COR-L47 (cell line): ENCODE measurements around the gene NCAPD3.
"Not testable (repeated sequence)": the region's sequence is repeated elsewhere in the genome, so short reads cannot be mapped to it uniquely, and the experiment has no call there.

Experiments
- DNase-seq: peaks from one replicate; lab custom pipeline; 2025; lab: John Stamatoyannopoulos, UW

NCAPD3 gene

DNA sequence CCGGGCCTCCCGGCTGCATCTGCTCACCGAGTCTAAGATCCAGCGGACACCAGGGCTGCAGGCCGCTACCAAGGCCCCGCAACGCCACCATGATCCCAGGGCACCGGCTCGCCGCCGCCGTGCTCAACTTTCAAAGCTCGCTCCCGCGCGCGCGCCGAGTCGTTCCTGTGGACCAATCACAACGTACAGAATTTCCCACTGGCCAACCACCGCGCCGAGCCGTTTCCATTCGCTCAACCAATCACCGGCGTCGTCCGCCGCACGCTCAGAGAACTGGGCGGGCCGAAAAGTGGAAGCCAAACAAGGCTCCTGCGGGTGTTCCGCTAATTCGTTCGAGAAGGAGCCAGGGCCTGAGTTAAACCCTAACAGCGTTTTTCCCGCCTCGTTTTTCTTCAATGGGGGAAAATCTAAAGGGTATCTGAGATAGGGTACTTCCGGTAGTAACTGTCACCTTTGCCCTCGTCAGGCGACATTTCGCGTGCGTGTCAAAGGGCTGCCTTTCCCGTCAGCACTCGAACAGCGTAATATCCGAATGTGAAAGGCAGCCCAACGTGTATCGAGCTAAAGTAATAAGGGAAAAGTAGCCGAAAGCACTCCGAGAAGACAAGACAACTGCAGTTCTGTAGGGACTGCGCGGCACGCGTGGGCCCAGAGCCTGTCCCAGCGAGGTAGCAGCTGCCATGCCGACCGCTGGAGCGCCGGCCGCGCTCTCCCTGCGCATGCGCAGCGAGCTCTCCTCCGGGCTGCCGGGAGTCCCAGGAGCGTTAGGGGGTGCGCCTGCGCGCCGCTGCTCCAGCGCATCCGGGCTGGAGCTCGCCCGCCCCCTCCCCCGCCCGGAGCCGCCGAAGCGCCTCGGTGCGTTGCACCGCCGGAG lies at the start of gene NCAPD3, which contains the start of gene VPS26B:
Gene NCAPD3, minus strand, starts transcription at position 132 of the 874 bp plus-strand sequence. Its CDS starts 41 bp downstream, at position 91.
Gene VPS26B, plus strand, starts transcription at position 836 of the 874 bp plus-strand sequence. CDS start 452 bp downstream, outside the sequence.
- peak; percentile 97 for DNase-seq

DNA sequence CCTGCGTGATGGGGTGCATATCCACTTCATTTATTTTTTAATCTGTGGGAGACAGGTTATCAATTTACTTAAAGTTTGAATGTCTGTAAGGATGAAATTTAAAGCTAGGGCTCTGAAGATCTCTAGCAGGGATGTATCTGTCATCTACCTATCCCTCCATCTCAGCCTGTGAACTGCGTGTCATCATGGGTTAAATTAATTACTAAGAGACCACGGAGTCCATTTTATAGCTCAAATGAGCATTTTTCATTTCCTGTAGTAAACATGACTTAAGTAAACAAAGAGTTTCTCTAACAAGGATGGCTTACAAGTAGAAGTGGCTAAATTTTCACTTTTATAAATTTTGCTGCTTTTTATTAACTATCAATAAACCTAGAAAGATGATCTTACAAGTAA lies 49.5 kb upstream of the NCAPD3 start:
- DNase-seq, result no peak

DNA sequence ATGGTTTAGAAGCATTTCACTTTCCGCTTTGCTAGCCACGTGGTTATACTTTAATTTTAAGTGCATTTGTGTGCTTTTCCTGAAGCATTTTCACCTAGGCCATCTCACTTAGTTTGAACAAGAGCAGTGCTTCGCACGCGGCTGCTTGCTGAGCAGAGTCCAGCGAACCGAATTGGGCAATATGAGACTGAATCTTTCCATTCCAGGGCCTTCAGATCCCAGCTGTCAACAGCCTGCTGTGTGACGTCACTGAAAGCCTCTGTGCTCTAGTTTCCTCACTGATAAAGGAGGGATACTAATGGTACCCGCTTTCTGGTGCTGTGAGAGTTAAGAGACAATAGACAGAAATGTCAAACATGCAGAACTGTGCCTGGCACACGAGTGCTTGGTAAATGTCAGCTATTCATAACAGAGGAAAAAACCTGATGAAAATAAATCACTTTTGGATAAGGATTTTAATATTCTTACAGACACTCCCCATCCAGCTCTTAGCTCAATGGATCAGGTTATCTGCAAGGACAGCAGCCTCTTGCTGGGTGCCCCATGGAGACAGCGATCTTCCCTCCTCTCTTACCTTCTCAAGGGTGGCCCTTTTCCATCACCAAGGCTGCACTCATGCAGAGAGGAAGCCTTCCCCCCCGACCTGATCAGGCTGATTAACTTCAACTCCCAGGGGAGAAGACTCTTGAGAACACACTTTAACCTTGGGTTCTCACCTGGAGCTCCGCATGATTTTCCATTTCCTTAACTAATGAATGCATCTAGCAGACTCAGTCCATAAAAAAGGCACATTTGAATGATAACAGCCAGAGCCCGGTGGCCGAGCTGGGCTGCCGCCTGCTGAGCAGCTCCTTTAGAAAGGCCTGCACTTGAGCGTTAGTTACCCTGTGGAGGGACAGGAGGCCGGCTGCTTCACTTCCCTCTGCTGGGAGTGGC lies 48.9 kb upstream of the NCAPD3 start:
- peak; percentile 50 for DNase-seq

GRCh38 chr11:134271978-134272377 lies 48.2 kb upstream of the NCAPD3 start:
- DNase-seq, result no peak

DNA sequence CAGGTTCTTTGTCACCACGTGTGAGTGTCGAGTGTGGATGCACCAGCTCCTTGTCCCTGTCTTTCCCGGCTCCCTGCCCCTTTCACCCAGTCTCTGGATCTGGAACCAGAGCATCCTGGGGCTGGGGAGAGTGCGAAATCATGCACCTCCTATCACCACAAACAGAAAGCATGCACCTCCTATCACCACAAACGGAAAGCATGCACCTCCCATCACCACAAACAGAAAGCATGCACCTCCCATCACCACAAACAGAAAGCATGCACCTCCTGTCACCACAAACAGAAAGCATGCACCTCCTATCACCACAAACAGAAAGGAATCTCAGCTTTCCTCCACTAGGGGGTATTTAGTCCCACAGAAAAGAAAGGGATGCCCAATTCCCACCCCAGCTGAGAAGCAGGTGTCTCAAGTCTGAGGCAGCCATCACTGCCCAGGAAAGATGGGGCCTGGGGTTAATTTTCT lies 46.5 kb upstream of the NCAPD3 start:
- peak; percentile 61 for DNase-seq

DNA sequence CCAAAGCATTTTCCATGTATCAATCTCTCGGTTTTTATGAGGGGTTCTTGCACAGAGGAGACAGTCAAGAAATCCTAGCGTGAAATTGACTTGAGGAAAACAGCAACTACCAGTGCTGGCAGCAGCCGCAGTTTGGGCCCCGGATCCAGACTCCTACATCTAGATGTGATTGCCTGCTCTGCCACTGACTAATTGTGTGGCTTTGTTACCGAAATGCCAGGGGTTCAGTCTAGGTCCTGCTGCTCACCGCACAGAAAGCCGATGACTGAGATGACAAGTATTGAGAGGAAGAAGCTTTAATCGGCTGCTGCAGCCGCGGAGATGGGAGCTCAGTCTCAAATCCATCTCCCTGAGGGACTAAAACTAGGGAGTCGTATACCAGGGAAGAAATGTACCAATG lies 44.2 kb upstream of the NCAPD3 start:
- DNase-seq, result no peak

DNA sequence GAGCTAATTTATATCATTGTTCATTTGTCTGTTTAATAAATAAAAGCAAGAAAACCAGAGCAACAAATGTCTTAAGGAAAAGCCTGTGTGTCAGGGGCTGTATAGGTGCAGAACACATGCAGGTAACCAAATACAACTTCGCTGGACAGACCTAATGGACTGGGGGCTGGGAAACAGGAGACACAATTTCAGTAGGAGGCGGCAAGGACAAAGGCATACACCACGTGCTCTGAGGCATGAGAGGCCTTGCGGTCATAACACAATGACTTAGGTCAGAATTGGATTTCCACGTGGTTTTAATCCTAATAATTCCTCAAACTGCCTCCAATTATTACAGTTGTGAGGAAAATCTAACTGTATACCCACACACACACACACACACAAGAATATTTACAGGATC lies 43.7 kb upstream of the NCAPD3 start:
- no peak for DNase-seq

- no peak for DNase-seq
Observed at GRCh38 chr11:134266841-134267251, 43.1 kb upstream of the NCAPD3 start.

GRCh38 chr11:134266440-134266839 lies 42.7 kb upstream of the NCAPD3 start:
- no peak for DNase-seq

DNA sequence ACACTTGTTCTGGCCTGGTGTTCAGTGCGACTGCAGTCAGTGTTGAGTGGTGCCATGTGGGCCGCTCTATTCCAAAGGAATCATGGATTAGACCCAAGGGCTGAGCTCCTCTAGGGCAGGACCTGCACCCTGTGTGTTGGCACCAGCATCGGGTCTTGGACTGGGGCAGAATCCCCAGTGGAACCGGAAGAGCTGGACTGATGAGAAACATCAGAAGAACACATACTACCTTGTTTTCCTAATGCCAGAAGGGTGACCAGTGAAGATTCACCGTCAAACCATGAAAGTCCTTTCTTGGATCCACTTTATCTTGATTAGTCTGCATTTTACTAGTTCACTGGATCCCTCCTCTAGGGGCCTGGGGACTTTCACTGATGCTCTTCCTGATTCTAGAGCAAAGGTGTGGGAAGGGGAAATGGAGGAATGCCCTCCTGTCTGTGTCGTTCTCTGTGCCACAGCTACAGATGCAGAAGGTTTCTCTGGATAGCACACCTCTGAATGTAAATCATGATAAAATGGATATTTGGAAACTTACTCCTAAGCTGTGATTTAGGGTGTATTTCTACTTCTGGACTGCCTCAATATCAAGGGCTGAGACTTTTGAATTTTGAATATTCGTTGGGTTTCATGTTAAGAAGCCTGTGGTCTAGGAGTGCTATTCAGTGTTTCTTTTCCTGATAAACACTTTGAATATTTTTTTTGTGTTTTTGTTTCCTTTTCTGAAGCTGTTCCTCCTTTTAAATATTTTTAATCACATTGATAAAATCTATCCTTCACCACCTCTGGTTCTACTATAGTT lies 41.4 kb upstream of the NCAPD3 start:
- DNase-seq, result no peak

GRCh38 chr11:134261626-134262488 lies 38.1 kb upstream of the NCAPD3 start:
- peak; percentile 43 for DNase-seq

DNA sequence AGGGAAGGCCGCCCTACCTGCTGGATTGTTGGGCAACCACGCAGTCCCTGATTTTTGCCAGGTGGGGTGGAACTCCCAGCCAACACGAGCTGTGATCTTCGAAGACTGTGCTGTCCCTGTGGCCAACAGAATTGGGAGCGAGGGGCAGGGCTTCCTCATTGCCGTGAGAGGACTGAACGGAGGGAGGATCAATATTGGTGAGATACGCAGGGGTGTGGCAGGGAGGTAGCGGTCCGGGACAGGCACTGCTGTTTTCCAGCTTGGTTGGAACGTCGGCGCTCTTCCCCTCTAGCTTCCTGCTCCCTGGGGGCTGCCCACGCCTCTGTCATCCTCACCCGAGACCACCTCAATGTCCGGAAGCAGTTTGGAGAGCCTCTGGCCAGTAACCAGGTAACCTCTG lies 37.2 kb upstream of the NCAPD3 start:
- no peak for DNase-seq

DNA sequence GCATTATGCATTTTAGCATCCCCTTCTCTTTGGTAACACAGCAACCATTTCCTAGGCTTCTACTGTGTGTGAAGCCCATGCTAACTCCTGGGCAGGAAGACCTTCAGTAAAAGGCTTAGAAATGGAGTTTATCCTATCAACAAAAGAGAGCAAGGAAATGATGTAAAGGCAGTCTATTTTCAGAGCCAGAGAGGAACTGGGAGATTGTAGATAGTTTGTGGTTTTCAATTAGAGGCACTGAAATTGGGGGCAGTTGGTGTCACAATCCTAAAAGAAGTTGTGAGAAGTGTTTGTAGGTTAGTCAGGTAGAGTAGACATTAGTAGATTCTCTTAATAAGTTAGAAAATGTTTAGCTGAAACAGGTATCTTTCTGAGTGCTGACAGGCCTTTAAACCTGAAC lies 36.7 kb upstream of the NCAPD3 start:
- DNase-seq, result no peak

DNA sequence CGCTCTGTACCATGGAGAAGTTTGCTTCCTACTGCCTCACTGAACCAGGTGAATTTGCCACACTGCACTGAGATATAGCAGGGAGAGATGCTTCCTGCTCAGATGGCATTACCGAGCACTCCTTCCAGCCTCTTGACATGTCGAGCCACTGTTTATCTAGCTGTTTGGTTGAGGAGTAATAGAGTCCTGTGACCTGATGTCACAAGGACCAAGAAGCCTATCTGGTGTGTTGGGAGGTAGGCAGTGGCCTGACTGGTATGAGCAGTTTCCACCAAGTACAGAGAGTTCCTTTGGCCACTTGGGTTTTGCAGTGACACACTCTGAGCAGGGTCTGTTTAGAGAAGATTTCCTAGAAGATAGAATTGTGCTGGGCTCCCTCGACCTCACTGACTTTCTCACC lies 34.8 kb upstream of the NCAPD3 start:
- DNase-seq, result no peak

DNA sequence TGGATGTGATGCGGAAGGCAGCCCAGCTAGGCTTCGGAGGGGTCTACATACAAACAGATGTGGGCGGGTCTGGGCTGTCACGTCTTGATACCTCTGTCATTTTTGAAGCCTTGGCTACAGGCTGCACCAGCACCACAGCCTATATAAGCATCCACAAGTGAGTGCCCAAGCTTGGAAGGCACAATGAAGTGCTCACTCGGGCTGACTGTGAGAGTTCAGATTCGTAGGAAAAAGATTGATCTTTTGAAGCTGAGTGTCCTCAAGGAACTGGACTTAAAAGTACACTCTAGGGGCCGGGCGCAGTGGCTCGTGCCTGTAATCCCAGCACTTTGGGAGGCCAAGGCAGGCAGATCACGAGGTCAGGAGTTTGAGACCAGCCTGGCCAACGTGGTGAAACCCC lies 33.3 kb upstream of the NCAPD3 start:
- DNase-seq, result no peak

DNA sequence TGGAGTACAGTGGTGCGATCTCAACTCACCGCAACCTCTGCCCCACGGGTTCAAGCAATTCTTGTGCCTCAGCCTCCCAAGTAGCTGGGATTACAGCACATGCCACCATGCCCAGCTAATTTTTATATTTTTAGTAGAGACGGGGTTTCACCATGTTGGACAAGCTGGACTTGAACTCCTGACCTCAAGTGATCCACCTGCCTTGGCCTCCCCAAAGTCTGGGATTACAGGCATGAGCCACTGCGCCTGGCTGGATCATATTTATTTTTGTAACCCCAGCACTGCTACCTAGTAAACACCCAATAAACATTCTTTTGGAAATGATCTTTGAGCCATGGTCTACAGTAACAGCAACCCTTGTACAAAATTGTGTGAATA lies 31.4 kb upstream of the NCAPD3 start:
- not testable (repeated sequence) for DNase-seq

- DNase-seq, result no peak
Observed at GRCh38 chr11:134254433-134255183, 30.8 kb upstream of the NCAPD3 start.

DNA sequence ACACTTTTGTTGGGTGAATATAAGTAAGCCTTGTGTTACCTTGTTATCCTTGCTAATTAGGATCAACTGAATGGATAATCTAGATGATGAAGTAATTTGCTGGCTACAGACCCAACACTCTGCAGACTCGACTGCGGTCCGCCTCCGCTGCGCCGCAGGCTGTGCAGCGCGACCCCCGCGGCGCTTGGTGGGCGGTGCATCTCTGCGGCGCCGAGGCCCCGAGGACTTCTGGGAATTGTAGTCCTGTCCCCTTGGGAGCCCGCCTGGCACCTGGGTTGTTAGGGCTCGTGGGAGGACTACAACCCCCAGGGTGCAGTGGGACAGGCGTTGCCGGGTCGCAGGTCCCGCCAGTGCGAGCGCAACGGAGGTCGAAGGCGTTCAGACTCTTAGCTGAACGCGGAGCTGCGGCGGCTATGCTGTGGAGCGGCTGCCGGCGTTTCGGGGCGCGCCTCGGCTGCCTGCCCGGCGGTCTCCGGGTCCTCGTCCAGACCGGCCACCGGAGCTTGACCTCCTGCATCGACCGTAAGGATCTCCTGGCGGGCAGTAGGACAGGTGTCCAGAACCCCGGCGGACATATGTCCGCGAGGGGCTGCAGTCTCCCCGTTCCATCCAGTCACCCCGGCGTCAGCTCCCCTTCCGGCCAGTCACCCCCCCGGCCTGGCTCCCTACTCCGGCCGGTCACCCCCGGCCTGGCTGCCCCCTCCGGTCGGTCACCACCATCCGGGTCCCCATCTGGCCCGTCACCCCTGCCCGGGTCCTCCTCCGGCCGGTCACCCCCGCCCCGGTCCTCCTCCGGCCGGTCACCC lies 29.6 kb upstream of the NCAPD3 start, which contains the start of the genes ACAD8 and THYN1:
Gene ACAD8, plus strand, starts transcription at position 381 of the 806 bp plus-strand sequence. Its CDS starts 33 bp downstream, at position 414.
Gene THYN1, minus strand, starts transcription at position 165 of the 806 bp plus-strand sequence. CDS start 470 bp downstream, outside the sequence.
- DNase-seq, result peak; percentile 97
